Measurements from ENCODE around the gene ATG4D.
"Not testable (repeated sequence)": the region's sequence is repeated elsewhere in the genome, so short reads cannot be mapped to it uniquely, and the experiment has no call there.

Gene ATG4D

DNA sequence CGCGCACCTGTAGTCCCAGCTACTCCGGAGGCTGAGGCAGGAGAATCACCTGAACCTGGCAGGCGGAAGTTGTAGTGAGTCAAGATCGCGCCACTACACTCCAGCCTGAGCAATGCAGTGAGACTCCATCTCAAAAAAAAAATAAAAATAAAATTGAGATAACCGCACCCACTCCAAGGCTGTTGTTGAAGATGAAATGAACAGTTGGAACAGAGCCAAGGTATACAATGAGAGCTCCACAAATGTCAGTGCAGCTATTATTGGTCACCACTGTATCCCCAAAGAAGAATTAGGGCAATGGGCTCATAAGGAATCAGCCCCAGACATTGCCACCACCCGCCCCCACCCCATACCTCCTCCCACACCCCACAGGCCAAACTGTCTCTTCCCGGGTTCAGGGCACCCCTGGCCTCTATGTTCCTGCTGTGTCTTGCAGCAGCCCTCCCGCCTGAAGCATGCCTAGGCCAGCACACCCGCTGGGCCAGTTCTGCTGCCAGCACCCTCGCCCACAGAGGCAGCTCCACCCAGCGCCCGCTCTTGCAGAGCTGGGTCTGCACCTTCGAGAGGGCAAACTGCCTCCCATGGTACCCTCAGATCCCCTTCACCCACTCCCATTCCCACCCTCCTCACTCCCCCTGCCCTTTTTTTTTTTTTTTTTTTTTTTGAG lies 22.9 kb upstream of the ATG4D start:
- no peak for DNase-seq

DNA sequence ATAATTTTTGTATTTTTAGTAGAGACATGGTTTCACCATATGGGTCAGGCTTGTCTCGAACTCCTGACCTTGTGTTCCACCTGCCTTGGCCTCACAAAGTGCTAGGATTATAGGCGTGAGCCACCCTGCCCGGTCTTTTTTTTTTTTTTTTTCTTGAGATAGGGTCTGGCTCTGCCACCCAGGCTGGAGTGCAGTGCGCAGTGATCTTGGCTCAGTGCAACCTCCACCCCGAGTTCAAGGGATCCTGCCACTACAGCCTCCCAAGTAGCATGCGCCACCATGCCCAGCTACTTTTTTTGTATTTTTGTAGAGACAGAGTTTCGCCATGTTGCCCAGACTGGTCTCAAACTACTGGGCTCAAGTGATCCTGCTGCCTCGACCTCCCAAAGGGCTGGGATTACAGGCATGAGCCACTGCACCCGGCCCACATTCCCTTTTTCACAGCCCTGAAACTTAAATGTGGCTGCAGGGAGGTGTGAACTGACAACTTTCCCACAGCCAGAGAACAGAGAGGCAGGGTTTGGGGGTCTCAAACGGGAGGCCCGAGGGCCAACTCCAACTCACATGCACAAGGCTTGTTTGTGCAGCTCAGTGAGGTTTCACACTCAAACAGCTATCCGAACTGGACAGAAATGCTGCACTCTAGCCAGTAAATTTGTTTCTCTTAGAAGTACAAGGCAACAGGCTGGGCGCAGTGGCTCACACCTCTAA lies 22.1 kb upstream of the ATG4D start:
- DNase-seq, result no peak

DNA sequence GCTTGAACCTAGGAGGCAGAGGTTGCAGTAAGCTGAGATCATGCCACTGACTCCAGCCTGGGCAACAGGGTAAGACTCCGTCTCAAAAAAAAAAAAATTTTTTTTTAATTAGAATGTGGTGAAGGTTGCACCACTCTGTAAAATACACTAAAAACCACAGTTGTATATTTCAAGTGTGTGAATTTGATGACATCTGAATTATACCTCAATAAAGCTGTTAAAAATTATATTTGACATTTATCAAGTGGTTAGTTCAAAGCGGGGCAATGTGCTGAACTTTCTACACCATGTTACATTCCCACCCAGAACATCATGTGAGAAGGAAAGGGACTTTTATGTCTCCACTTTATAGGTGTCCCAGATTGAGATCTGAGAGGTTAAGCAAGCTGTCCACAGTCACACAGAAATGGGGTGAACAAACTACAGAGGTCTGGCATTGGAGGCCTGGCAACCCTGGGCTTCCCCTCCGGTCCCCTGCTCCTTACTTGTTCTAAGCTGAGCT lies 20.5 kb upstream of the ATG4D start:
- DNase-seq, result no peak

DNA sequence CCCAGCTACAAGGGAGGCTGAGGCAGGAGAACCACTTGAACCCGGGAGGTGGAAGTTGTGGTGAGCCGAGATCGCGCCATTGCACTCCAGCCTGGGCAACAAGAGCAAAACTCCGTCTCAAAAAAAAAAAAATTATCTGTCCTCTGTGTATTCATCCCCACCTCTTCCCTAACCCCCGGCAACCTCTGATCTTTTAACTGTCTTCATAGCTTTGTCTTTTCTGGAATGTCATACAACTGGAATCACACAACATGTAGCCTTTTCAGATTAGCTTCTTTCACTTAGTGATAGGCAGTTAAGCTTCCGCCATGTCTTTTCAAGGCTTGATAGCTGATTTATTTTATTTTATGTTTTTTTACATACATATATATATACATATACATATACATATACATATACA lies 18.1 kb upstream of the ATG4D start:
- DNase-seq, result no peak

DNA sequence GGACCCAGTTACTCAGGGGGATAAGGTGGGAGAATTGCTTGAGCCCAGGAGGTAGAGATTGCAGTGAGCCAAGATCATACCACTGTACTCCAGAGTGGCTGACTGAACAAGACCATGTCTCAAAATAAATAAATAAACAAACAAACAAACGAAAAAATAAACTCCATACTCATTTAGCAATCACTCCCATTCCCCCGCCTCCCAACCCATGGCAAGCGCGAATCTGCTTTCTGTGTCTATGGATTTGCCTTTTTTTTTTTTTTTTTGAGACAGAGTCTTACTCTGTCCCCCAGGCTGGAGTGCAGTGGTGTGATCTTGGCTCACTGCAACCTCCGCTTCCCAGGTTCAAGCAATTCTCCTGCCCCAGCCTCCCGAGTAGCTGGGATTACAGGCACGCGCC lies 16.8 kb upstream of the ATG4D start:
- not testable (repeated sequence) for DNase-seq

DNA sequence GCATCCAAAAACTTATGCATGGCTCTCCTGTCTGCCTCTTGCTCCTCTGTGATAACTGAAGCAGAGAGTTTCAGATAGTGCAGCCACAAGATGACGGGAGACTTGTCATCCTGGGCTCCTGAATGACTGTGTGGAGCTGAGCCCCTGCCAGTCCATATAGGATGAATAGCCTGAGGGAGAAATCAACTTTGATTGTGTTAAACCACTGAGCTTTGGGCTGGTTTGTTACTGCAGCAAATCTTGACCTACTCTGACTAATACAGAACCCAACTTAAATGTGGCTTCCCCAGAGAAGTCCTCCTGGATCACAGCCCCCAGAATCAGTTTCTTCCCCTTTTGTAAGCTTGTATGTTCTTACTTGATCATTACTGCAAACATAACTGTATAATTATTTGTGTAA lies 11.2 kb upstream of the ATG4D start:
- no peak for DNase-seq

DNA sequence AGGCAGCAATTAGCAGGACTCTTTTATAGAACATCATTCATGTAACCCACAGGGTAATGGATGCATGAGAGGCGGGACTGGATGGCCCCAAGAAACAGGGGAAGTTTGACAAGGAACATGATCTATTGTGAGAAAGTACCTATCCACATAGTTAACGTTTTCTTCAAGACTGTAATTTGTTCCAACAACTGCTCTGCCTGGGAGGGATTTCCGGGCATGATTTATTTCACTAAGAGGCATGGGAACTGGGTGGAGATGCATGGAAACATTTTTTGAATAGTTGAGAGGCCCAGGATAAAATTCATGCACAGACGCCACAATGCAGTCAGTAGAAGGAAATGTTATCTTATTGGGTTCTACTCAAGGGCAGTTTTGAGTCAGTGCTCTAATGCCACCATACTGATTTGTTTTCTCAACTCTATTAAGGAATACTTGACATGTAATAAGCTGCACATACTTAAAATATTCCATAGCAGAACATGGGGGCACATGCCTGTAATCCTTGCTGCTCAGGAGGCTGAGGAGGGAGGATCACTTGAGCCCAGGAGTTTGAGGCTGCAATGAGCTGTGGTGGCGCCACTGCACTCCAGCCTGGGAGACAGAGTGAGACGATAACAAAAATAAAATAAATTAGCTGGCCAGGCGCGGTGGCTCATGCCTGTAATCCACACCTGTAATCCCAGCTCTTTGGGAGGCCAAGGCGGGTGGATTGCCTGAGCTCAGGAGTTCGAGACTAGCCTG lies 9.9 kb upstream of the ATG4D start:
- DNase-seq, result no peak

DNA sequence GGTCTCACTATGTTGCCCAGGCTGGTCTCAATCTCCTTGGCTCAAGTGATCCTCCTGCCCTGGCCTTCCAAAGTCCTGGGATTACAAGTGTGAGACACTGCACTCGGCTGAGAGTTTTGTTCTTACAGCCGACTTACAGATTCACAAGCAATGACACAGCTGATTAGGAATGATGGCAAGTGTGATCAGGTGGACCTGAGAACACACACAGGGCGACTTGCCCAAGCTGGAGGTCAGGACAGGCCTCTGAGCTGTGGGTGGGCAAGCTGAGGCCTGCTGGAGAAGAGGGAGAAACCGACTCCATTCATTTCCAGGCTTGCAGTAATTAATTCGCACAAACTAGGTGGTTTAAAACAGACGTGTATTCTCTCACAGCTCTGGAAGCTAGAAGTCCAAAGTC lies 8.1 kb upstream of the ATG4D start:
- DNase-seq, result no peak

DNA sequence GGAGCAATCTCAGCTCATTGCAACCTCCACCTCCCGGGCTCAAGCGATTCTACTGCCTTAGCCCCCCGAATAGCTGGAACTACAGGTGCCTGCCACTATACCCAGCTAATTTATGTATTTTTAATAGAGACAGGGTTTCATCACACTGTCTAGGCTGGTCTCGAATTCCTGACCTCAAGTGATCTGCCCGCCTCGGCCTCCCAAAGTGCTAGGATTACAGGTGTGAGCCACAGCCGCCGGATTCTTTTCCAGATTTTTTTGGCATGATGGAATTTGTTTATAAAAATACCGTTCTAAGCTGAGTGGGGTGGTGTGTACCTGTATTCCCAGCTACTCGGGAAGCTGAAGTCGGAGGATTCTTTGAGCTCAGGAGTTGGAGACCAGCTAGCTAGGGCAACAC lies 6.0 kb upstream of the ATG4D start:
- no peak for DNase-seq

DNA sequence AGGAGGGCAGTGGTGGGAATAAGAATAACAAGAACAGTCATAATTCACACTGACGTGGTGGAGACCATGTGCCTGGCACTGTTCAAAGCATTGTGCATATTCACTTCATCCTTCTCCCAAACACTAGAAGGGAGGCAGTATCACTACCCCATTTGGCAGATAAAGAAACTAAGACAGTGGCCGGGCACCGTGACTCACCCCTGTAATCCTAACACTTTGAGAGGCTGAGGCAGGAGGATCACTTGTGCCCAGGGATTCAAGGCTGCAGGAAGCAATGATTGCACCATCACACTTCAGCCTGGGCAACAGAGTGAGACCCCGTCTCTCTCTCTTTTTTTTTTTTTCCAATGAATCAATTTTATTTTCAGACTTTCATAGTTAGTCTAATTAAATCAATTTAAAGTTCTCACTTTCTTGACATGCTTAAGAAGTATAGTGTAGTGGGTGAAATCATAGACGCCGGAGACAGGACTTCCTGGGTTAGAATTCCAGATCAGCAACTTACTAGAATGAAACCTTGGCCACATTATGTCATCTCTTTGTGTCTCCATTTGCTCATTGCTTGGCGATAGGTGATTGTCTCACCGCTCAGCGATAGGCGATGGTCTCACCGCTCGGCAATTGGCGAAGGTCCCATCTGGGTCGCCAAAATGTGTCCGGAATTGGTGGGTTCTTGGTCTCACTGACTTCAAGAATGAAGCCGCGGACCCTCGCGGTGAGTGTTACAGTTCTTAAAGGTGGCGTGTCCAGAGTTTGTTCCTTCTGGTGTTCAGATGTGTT lies 5.3 kb upstream of the ATG4D start:
- DNase-seq, result no peak

DNA sequence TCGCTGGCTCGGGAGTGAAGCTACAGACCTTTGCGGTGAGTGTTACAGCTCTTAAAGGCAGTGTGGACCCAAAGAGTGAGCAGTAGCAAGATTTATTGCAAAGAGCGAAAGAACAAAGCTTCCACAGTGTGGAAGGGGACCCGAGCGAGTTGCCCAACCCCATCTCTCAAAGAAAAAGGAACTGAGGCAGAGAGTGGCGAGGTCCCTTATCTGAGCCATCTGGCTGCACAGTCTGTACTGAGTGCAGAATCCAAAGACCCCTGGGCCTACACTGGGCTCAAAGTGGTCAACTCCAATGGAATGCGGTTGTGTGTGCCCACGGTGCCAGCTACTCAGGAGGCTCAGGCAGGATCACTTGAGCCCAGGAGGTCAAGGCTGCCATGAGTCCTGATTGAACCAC lies 4.7 kb upstream of the ATG4D start:
- DNase-seq, result not testable (repeated sequence)

DNA sequence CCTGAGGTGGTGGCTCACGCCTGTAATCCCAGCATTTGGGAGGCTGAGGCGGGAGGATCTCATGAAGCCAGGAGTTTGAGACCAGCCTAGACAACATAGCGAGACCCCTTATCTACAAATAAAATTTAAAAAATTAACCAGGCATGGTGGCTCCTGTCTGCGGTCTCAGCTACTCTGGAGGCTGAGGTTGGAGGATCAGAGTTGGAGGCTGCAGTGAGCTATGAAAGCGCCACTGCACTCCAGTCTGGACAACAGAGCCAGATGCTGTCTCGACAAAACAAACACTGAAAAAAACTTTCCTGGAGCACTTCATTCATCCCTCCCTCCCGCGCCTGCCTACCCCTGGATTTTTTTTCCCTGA lies 665 bp upstream of the ATG4D start:
- no peak for DNase-seq

DNA sequence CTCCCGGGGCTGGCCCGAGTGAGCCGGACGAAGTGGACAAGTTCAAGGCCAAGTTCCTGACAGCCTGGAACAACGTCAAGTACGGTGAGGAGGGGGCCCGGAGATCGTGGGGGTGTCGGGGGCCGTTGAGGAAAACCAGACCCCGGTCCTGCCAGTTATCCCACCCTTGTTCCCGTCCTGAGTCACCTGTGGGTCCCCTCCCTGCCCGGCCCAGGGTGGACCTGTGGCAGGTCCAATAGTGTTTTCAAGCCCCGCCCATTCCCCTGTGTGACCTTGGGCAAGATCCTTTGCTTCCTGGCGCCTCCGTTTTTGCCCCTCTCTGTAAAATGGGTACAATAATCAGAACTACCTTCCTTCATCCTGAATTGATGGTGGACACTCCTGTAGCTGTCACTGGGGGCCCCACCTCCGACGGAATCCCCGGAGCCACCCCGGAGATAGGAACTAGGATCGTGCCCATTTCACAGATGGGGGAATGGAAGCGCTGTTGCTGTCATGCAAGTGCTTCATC lies 593 bp downstream of the ATG4D start:
- no peak for DNase-seq

DNA sequence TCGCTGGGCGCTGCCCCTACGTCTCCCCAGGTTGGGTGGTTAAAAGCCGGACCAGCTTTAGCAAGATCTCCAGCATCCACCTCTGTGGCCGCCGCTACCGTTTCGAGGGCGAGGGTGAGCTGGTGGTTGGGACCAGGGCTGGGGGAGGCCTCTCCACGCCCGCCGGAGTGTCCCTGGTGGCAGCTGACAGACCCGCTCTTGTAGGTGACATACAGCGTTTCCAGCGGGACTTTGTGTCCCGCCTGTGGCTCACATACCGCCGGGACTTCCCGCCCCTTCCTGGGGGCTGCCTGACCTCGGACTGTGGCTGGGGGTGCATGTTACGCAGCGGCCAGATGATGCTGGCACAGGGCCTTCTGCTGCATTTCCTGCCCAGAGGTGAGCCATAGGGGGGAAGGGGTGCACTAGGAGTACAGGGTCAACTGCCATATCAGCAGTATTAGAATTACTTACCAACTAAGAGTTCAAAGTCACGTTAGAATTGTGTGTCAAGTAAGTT lies 1.1 kb downstream of the ATG4D start:
- no peak for DNase-seq

DNA sequence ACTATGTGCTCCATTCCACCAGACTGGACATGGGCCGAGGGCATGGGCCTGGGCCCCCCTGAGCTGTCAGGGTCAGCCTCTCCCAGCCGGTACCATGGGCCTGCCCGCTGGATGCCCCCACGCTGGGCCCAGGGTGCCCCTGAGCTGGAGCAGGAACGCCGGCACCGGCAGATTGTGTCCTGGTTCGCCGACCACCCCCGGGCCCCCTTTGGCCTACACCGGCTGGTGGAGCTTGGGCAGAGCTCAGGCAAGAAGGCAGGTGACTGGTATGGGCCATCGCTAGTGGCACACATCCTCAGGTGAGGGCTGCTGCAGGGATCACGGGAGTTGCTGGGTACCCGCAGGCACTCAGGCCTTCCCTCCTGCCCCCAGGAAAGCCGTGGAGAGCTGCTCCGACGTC lies 3.1 kb downstream of the ATG4D start:
- no peak for DNase-seq

DNA sequence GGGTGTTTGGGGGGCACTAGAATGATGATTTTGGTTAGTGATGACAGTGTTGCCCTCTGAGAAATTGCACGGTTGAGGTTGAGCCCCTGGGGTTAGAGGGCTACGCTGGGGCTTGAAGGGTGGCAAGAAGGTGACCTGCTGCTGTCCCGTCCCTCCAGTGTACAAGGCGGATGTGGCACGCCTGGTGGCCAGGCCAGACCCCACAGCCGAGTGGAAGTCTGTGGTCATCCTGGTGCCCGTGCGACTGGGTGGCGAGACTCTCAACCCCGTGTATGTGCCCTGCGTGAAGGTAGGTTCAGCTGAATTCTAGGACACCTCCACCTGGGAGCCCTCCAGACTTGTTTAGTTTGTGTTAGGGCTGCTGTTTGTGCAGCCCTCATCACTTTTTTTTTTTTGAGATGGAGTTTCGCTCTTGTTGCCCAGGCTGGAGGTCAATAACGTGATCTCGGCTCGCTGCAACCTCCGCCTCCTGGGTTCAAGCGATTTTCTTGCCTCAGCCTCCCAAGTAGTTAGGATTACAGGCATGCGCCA lies 5.1 kb downstream of the ATG4D start:
- no peak for DNase-seq

DNA sequence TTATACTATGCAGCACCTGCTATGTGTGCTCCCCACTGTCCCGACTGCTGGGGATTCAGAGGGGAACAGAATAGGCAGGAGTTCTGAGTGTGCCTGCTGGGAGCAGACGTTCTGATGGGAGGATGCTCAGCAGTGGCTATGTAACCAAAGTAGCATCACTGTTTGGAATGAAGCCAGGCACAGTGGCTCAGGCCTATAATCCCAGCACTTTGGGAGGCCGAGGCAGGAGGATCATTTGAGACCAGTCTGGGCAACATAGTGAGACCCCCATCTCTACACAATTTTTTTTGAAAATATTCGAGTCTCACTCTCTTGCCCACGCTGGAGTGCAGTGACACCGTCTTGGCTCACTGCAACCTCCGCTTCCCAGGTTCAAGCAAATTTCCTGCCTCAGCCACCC lies 6.0 kb downstream of the ATG4D start:
- no peak for DNase-seq

DNA sequence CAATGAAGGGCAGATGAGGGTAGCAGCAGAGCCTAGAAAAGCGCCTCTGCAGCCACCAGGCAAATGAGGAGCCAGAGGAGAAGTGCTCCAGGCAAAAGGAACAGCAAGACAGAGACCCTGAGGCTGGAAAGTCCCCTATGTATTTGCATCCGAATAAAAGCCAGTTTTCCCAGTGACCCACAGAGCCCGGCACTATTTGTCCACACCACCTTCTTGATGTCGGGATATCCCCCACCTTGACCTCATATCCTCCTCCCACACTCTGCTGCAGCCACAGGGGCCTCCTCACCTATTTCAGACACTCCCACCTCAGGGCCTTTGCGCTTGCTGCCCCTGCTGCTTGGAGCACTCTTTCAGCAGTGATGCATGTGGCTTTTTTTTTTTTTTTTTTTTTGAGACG lies 6.6 kb downstream of the ATG4D start:
- DNase-seq, result no peak

DNA sequence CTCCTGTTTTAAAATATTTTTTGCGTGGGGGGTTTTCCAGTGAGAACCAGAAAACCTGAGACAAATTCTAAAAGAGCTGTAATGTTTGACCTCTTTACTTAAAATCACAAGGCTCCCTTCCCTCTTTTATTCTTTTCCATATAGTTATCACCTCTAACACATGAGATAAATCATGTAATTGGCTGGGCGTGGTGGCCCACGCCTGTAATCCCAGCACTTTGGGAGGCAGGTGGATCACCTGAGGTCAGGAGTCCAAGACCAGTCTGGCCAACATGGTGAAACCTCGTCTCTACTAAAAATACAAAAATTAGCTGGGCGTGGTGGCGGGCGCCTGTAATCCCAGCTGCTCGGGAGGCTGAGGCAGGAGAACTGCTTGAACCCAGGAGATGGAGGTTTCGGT lies 7.3 kb downstream of the ATG4D start:
- DNase-seq, result not testable (repeated sequence)

DNA sequence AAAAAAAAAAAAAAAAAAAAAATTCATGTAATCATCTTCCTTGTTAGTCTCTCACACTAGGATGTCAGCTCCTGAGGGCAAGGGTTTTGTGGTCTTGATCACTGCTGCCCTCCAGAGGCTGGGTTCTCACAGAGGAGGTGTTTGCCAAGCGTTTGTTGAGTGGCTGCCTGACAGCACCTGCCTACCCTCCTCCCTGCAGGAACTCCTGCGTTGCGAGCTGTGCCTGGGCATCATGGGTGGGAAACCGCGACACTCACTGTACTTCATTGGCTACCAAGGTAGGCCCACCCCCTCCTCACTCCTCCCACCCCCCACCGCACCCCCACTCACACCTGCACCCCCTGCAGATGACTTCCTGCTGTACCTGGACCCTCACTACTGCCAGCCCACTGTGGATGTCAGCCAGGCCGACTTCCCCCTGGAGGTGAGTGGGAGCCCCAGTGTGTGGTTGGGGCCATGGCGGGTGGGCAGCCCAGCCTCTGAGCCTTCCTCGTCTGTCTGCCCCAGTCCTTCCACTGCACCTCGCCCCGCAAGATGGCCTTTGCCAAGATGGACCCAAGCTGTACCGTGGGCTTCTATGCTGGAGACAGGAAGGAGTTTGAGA lies 8.1 kb downstream of the ATG4D start:
- DNase-seq, result no peak

DNA sequence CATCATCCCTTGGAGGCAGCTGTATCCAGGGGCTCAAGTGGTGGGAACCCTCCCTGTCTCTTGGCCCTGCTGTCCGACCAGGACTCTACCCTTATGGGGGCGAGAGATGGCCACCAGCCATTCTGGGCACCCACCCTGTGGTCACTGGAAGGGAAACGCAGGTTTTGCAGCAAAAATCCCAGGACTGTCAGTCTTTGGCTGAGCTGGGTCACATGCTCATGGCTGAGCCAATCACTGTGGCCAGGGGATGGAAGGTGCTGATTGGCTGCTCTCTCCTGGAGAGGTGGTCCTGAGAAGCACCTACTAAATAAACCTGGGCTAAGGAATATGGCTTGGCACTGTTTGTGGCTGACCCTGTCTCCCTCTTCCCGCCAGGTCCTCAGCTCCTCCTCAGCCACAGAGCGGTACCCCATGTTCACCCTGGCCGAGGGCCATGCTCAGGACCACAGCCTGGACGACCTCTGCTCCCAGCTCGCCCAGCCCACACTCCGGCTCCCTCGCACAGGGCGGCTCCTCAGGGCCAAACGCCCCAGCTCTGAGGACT lies 8.9 kb downstream of the ATG4D start:
- DNase-seq, result no peak
